K562 (cell line): ENCODE measurements around the gene PIH1D1. TPM values are rescaled to one million over a fixed set of nuclear protein-coding genes. Genes with fewer than 3 reads are reported as not detected.

Experiments
- CREB1 ChIP-seq, 2 experiments: sonication (generic) in 1 of 2; formaldehyde crosslinking in 1 of 2; IDR thresholded peaks; 2 replicates each; pipeline versions ENCODE4 v1.6.1 to v1.8.0; 2012 to 2022; ENCODE audit warnings: inconsistent platforms in 1 of 2, mild to moderate bottlenecking in 1 of 2, missing genetic modification reagents in 1 of 2, moderate library complexity in 1 of 2
- CXXC5 ChIP-seq: fragments of 250-450 bp; sonication (Bioruptor Pico); IDR thresholded peaks from 2 replicates; pipeline ENCODE4 v1.8.0; 2022; ENCODE audit warnings: inconsistent platforms, mild to moderate bottlenecking, moderate library complexity
- HLTF ChIP-seq: fragments of 450-650 bp; IDR thresholded peaks from 2 replicates; pipeline ENCODE4 v1.6.1; 2016
- ILF3 ChIP-seq: fragments of 450-650 bp; IDR thresholded peaks from 2 replicates; pipeline ENCODE4 v1.6.1; 2018; ENCODE audit warnings: antibody characterized with exemption, mild to moderate bottlenecking, moderate library complexity, borderline replicate concordance
- MTA2 ChIP-seq: fragments of 450-650 bp; IDR thresholded peaks from 2 replicates; pipeline ENCODE4 v1.6.1; 2016; ENCODE audit warnings: low read depth
- MYC ChIP-seq, 2 experiments: fragments of 250-450 bp in 1 of 2; sonication (Bioruptor Pico) in 1 of 2; IDR thresholded peaks; 2 replicates each; pipeline versions ENCODE4 v1.5.1 to v1.6.1; 2012 to 2021; ENCODE audit warnings: low read depth in 2 of 2, borderline replicate concordance in 1 of 2, improper control_type of control experiment in 1 of 2, low read length in 1 of 2, mild to moderate bottlenecking in 1 of 2, moderate library complexity in 1 of 2
- NR2C2 ChIP-seq, 2 experiments: fragments of 200-800 bp in 1 of 2; sonication (Bioruptor generic) in 1 of 2; sonication (generic) in 1 of 2; formaldehyde crosslinking in 1 of 2; IDR thresholded peaks; 2 replicates each; pipeline versions ENCODE4 v1.6.1 to v1.8.0; 2016 to 2022; ENCODE audit warnings: mild to moderate bottlenecking in 1 of 2, missing compliant biosample characterization in 1 of 2, missing genetic modification characterization in 1 of 2, missing genetic modification reagents in 1 of 2
- RAD21 ChIP-seq, 2 experiments: fragments of 250-450 bp in 1 of 2; fragments of 450-650 bp in 1 of 2; sonication (Bioruptor Pico) in 1 of 2; formaldehyde crosslinking in 1 of 2; IDR thresholded peaks in 1 of 2; conservative IDR thresholded peaks in 1 of 2; 2 replicates each; pipeline versions ENCODE4 v1.4.0 to v1.8.0; 2020 to 2022; ENCODE audit warnings: mild to moderate bottlenecking in 2 of 2, moderate library complexity in 1 of 2
- TAF7 ChIP-seq: fragments of 450-650 bp; IDR thresholded peaks from 2 replicates; pipeline ENCODE4 v1.6.1; 2016; ENCODE audit warnings: missing genetic modification characterization, missing compliant biosample characterization
- YY1 ChIP-seq, 3 experiments: IDR thresholded peaks; 2 replicates each; pipeline ENCODE4 v1.6.1; 2011; ENCODE audit warnings: low read length in 2 of 3, mild to moderate bottlenecking in 2 of 3, moderate library complexity in 2 of 3, borderline replicate concordance in 1 of 3, control low read depth in 1 of 3, low read depth in 1 of 3; ENCODE audit not compliant: insufficient read depth in 3 of 3, insufficient replicate concordance in 2 of 3, control insufficient read depth in 1 of 3, insufficient read length in 1 of 3; ENCODE audit errors: extremely low read depth in 1 of 3
- ZNF143 ChIP-seq: sonication (generic); formaldehyde crosslinking; IDR thresholded peaks from 2 replicates; pipeline ENCODE4 v1.9.0; 2022; ENCODE audit warnings: mild to moderate bottlenecking, missing genetic modification reagents
- ZNF785 ChIP-seq: fragments of 250-450 bp; sonication (Bioruptor Pico); IDR thresholded peaks from 2 replicates; pipeline ENCODE4 v1.4.0; 2020; ENCODE audit warnings: mild to moderate bottlenecking
- polyA plus RNA-seq, 8 experiments: library from polyadenylated mRNA; depleted of rRNA in 4 of 8; stranded (reverse) in 5 of 8; unstranded in 3 of 8; fragments of >200 nt; fragmentation: Nextera tagmentation in 2 of 8; fragmentation: Illumina TruSeq in 1 of 8; extraction: Ambion mirVana in 2 of 8; extraction: Trizol in 1 of 8; gene quantifications; 2 replicates each; pipeline versions ENCODE4 v1.2.1 to v1.2.3, GENCODE V29; 2011 to 2014; ENCODE audit warnings: inconsistent platforms in 1 of 8, missing spikeins in 1 of 8
- total RNA-seq, 7 experiments: library from RNA; depleted of rRNA in 6 of 7; stranded (reverse); fragments of >200 nt in 6 of 7; fragmentation: Illumina TruSeq in 2 of 7; extraction: Trizol in 2 of 7; gene quantifications; 2 replicates each; pipeline versions ENCODE4 v1.2.1 to v1.2.3, GENCODE V29; 2011 to 2021; ENCODE audit warnings: low replicate concordance in 1 of 7
- TF ChIP-seq, protein P1 (sequence below), 3 experiments: IDR thresholded peaks in 2 of 3; conservative IDR thresholded peaks in 1 of 3; 2 replicates each; pipeline ENCODE4 v1.5.1; 2011 to 2012; ENCODE audit warnings: low read length in 3 of 3, mild to moderate bottlenecking in 3 of 3, control low read depth in 2 of 3, improper control_type of control experiment in 1 of 3, inconsistent platforms in 1 of 3, low read depth in 1 of 3, mixed read lengths in 1 of 3, moderate library complexity in 1 of 3; ENCODE audit not compliant: insufficient read depth in 2 of 3
- TF ChIP-seq, protein P2 (sequence below), 2 experiments: fragments of 450-650 bp in 1 of 2; IDR thresholded peaks; 2 replicates each; pipeline ENCODE4 v1.6.1; 2011 to 2017; ENCODE audit warnings: low read depth in 2 of 2, antibody characterized with exemption in 1 of 2, borderline replicate concordance in 1 of 2, low read length in 1 of 2, mild to moderate bottlenecking in 1 of 2, mixed read lengths in 1 of 2; ENCODE audit not compliant: control insufficient read depth in 1 of 2
- TF ChIP-seq, protein P3 (sequence below): sonication (generic); formaldehyde crosslinking; IDR thresholded peaks from 2 replicates; pipeline ENCODE4 v1.8.0; 2022; ENCODE audit warnings: missing genetic modification reagents, mild to moderate bottlenecking, moderate library complexity, borderline replicate concordance
- TF ChIP-seq, protein P4 (sequence below): fragments of 250-450 bp; sonication (Bioruptor Pico); IDR thresholded peaks from 2 replicates; pipeline ENCODE4 v1.5.0; 2020; ENCODE audit warnings: mild to moderate bottlenecking

Gene PIH1D1
- total and polyA plus RNA-seq, 9 of the 15 experiments (the other 6 are each of a cell fraction or from before 2014, with no cell fraction given) = 26.5 to 224 (median 137) TPM

DNA sequence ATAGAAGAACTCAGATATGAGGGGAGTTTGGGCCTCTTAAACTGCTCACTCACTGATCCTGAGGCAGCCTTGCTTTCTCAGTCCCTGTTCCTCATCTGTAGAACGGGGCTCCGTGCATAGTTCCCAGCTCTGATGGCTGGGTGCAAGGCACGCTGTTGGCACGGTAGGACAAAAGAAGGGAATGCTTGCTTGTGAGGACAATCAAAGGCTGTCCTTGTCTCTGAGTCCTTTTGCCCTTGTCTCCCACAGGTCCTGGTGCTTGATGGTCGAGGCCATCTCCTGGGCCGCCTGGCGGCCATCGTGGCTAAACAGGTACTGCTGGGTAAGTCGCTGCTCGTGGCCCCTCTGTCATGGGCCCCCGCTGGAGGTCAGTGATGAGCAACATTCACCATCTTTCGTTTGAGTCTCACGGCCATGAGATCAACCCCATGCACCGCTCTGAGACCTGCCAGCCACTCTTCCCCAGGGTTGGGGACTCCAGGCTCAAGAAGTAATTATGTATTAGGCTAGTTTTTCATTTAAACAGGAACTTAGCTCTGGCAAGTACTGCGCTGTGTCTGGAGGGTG is 38.1 kb upstream of the PIH1D1 start (continued):
- TF ChIP-seq CREB1 (IDR thresholded peaks at IDR 0.05) (no peak), CREB1 (CRISPR knock-in tag; IDR thresholded peaks at IDR 0.05) (peak; percentile 56), ZNF785 (CRISPR knock-in tag) (no peak), ILF3 (no peak), NR2C2 (CRISPR knock-in tag; IDR thresholded peaks at IDR 0.05) (no peak), NR2C2 (tag; IDR thresholded peaks at IDR 0.05) (0 out of 2 replicates have a peak, but pooled peaks have one; percentile 41), HLTF (no peak), MYC (IDR thresholded peaks at IDR 0.05; ENCODE audit: low read depth, low read length) (peak; percentile 90), MYC (CRISPR knock-in tag; IDR thresholded peaks at IDR 0.05; ENCODE audit: borderline replicate concordance, low read depth) (no peak), TAF7 (tag) (no peak), MTA2 (no peak), ZNF143 (CRISPR knock-in tag) (peak; percentile 52; the same call in 1 of the 2 replicates), RAD21 (CRISPR knock-in tag; conservative IDR thresholded peaks at IDR 0.05 in 1 of 2, IDR thresholded peaks at IDR 0.05 in 1 of 2) (peak in 1 of 2 experiments; percentile 12; a peak in 2 of 4 replicates), CXXC5 (CRISPR knock-in tag) (0 out of 2 replicates have a peak, but pooled peaks have one; percentile 7), YY1 (IDR thresholded peaks at IDR 0.05; ENCODE audit: borderline replicate concordance in 1 of 3, control insufficient read depth in 1 of 3, extremely low read depth in 1 of 3, insufficient read depth in 3 of 3, insufficient read length in 1 of 3, insufficient replicate concordance in 2 of 3, low read depth in 1 of 3, low read length in 2 of 3) (peak; percentile 47 to 84 (median 66))
- TF ChIP-seq, protein P1, sequence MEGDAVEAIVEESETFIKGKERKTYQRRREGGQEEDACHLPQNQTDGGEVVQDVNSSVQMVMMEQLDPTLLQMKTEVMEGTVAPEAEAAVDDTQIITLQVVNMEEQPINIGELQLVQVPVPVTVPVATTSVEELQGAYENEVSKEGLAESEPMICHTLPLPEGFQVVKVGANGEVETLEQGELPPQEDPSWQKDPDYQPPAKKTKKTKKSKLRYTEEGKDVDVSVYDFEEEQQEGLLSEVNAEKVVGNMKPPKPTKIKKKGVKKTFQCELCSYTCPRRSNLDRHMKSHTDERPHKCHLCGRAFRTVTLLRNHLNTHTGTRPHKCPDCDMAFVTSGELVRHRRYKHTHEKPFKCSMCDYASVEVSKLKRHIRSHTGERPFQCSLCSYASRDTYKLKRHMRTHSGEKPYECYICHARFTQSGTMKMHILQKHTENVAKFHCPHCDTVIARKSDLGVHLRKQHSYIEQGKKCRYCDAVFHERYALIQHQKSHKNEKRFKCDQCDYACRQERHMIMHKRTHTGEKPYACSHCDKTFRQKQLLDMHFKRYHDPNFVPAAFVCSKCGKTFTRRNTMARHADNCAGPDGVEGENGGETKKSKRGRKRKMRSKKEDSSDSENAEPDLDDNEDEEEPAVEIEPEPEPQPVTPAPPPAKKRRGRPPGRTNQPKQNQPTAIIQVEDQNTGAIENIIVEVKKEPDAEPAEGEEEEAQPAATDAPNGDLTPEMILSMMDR (IDR thresholded peaks at IDR 0.05 in 2 of 3, conservative IDR thresholded peaks at IDR 0.05 in 1 of 3; ENCODE audit: insufficient read depth in 2 of 3, low read depth in 1 of 3, low read length in 3 of 3) = peak; percentile 80 to 92 (median 86)
- TF ChIP-seq, protein P2, sequence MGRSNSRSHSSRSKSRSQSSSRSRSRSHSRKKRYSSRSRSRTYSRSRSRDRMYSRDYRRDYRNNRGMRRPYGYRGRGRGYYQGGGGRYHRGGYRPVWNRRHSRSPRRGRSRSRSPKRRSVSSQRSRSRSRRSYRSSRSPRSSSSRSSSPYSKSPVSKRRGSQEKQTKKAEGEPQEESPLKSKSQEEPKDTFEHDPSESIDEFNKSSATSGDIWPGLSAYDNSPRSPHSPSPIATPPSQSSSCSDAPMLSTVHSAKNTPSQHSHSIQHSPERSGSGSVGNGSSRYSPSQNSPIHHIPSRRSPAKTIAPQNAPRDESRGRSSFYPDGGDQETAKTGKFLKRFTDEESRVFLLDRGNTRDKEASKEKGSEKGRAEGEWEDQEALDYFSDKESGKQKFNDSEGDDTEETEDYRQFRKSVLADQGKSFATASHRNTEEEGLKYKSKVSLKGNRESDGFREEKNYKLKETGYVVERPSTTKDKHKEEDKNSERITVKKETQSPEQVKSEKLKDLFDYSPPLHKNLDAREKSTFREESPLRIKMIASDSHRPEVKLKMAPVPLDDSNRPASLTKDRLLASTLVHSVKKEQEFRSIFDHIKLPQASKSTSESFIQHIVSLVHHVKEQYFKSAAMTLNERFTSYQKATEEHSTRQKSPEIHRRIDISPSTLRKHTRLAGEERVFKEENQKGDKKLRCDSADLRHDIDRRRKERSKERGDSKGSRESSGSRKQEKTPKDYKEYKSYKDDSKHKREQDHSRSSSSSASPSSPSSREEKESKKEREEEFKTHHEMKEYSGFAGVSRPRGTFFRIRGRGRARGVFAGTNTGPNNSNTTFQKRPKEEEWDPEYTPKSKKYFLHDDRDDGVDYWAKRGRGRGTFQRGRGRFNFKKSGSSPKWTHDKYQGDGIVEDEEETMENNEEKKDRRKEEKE (IDR thresholded peaks at IDR 0.05; ENCODE audit: borderline replicate concordance in 1 of 2, control insufficient read depth in 1 of 2, low read depth in 2 of 2, low read length in 1 of 2) = no peak
- TF ChIP-seq, protein P3, sequence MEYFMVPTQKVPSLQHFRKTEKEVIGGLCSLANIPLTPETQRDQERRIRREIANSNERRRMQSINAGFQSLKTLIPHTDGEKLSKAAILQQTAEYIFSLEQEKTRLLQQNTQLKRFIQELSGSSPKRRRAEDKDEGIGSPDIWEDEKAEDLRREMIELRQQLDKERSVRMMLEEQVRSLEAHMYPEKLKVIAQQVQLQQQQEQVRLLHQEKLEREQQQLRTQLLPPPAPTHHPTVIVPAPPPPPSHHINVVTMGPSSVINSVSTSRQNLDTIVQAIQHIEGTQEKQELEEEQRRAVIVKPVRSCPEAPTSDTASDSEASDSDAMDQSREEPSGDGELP (CRISPR knock-in tag) = peak; percentile 60
- TF ChIP-seq, protein P4, sequence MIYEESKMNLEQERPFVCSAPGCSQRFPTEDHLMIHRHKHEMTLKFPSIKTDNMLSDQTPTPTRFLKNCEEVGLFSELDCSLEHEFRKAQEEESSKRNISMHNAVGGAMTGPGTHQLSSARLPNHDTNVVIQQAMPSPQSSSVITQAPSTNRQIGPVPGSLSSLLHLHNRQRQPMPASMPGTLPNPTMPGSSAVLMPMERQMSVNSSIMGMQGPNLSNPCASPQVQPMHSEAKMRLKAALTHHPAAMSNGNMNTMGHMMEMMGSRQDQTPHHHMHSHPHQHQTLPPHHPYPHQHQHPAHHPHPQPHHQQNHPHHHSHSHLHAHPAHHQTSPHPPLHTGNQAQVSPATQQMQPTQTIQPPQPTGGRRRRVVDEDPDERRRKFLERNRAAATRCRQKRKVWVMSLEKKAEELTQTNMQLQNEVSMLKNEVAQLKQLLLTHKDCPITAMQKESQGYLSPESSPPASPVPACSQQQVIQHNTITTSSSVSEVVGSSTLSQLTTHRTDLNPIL = no peak
